GM03348 (cell line): Measurements from ENCODE around the gene ELMO2.

ENCODE experiments used
- DNase-seq: peaks from one replicate; pipeline ENCODE4 v3.0.0; 2012; ENCODE audit warnings: low spot score

The ELMO2 gene

DNA sequence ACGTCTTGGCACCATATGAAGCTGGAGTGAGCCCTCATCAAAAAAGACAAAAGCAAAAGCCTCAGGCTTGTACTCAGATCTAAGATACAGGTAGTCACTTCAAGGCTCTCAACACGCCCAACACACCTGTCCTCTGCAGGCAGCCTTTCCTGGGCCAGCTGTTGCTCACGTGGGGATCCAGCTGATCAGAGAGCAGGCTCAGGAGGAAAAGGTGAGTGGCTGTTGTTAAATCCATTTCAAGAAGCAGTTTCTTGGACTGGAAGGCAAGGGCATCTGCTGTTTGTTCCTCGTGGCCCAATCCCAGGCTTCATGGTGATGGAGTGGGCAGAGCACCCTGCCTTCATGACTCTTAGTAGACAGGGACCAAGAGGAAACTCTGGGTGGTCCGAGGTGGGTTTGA lies 39.6 kb downstream of the ELMO2 start:
- DNase-seq = no peak

DNA sequence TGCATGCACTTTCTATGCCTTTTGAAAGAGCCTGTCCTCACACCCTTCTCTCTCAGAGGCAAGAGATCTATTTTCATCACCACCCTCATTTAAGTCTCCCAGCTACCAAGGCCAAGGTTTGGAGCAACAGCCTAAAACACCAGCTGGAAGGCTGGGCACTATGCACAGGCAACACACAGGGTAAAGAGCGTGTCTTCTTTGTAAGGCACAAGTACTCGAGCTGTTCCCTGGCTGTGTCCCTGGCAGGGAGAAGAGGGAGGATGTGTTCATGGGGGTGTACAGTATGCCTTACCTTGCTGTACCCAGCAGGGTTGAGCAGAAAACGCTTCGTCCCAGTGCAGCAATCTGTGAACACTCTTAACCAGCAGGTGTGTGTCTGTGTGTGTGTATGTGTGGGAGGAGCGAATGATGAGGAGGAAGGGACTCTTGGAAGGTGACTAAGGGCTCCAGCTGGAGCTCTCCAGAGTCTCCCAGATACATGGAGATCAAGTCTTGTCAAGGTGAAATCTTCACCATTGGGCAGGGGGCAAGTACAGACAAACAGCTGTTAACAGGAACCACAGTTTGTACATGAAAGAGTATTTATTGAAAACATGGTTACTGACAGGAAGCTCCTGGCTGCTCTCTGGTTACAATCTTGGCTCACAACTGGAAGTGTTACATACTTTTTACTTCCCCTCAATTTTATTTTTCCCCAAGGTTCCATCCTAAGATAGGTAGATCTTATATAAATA lies 40.8 kb downstream of the ELMO2 start:
- no peak for DNase-seq

DNA sequence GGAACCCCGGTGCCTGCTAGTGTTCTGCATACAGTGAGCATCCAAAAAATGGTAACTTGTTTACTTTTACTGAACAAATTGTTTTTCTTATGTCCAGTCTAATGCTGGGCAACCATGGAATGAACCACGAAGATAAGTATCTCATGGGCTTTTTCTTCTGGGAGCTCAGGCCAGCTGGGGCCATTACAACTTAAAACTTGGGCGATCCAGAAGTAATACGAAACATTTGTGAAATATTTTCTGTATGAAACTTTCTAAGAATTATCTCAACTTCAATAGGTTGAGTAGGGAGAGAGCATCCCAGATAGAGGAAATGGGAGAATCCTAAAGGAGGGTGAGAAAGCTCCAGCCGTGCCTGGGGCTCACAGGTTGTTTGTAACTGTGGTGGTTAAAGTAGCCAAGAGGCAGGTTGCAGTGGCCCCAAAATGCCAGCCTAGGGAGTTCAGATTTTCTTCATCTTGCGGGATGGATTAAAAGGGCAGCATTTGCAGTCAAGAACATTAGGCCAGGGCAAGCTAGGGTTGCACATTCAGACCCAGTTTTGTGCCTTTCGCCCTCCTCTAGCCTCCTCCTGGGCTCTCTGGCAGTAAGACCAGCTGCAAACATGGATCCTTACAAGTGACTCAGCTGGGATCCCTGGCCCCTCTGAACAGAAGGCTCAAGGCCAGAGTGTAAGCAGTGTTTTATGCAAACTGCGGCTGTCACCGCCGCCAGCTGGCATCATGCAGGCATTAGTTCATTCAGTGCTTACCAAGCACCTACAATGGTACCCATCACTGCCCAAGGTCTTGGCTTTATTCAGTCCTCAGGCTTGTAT lies 41.5 kb downstream of the ELMO2 start:
- no peak for DNase-seq

DNA sequence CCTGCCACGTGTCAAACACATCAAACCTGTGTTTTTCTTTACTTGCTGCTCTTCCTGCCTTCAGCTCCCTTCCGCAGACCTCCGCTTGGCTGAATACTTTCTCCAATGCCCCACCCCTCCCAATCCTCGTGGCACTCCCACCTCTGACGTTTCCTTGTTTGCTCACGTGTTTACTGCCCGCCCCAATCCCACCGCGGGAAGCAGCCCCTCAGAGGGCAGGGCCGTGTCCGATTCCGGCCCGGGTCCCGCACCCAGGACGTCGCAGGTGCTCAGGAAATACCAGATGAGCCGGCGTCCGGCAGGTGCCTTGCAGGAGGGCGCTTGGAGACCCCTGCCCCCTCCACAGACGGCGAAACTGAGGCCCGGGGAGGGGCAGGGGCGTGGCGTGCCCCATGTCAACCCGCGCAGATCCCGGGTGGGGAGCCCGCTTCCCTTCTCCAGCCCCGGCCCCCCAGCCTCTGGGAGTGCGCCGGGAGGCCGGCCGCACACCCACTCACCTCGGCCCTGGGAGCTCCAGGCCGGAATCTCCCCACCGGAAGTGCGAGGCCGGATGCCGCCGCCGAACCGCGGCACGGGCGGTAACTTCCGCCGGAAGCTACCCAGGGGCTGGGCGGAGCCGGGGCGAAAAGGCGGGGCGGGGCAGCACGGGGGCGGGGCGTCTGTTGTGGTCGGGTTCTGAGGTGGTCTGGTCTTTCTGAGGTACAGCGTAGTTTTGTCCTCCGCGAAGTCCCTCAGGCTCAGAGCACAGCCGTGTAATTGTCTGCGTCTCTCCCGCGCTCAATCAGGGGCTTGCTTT lies 42.3 kb downstream of the ELMO2 start:
- DNase-seq = peak; percentile 97

DNA sequence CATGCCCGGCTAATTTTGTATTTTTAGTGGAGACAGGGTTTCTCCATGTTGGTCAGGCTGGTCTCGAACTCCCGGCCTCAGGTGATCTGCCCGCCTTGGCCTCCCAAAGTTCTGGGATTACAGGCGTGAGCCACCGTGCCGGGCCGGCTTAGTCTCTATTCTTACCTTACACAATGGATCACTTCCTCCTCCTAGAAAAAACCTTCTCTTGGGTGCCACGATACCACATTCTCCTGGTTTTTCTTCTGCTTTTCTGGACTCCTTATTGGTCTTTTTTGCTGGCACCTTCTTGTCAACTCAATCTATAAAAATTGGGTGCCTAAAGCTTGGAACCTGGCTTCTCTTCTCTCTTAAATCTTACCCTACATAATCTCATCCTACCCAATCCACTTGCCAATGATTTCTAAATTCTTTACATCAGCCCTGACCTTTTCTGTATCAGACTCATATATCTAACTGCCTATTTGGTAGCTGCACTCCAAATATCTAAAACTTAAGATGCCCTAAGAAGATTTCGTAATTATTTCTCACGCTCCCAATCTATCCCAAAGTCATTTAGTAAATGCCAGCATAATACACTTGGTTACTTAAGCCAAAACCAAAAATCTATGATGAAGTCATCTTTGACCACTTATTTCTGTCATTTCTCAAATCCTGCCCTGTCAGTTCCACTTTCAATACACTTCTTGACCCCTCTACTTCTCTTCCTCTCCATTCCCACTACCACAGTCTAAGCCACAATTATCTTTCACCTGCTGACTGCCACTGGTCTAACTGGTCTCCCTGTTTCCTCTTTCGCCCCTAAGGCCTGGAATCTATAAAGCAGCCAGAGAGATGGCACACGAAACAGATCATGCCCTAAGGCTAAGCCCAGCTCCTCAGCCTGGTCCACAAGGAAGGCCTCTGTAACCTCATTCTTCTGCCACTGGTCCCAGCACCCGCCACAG lies 43.2 kb downstream of the ELMO2 start:
- no peak for DNase-seq

DNA sequence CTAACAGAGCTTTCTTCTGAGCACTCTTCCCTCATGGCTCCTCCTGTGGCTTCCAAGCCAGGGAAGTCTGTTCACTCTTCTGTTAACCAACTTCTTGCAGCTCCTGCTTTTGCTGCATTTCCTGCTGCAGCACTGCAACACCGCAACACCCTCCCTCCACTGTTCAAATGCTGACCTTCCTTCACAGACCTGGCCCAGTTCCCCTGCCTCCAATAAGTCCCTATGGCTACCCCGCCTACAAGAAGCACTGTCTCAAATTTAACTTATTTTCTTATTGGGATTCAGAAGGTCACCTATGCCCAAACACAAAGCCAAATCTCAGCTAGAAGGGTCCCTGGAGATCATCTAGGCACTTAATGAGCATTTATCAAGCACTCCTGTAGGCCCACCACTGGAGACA lies 44.6 kb downstream of the ELMO2 start:
- no peak for DNase-seq

DNA sequence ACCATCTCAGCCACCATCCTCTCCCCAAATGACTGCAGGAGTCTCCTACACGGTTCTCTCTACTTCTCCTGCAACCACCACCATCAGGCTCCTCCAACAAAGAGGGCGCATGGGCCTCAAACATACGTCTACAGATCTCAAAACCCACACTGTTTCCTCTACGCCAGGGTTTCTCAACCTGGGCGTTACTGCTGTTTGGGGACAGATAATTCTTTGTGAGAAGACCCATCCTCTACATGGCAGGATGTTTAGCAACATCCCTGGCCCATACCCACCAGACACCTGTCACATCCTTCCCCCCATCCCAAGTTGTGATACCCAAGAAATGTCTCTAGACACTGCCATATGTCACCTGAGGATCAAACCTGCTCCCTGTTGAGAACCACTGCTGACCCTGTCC lies 45.0 kb downstream of the ELMO2 start:
- no peak for DNase-seq

DNA sequence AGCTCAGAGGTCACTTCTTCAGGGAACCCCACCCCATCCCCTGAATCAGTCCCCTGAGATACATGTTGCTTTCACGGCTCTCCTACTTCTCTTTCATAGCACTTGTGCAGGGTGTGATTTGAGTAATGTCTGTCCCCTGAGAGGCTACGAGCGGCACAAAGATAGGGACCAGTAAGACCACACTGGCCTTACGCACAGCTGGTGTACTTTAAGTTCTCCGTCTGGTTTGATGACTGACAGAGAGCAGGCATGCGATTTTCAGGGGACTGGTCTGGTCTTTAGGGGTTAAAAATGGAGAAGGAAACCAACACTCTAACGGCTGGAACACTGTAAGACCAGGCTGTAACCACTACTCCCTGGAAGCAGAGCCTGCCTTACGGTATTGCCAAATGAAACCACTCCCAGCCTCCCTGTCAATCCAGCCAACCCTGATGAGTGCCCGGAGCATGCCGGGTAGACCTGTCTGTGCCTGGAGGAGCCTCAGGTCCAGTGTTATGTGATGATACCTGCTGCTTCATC lies 47.1 kb downstream of the ELMO2 start:
- peak; percentile 48 for DNase-seq

DNA sequence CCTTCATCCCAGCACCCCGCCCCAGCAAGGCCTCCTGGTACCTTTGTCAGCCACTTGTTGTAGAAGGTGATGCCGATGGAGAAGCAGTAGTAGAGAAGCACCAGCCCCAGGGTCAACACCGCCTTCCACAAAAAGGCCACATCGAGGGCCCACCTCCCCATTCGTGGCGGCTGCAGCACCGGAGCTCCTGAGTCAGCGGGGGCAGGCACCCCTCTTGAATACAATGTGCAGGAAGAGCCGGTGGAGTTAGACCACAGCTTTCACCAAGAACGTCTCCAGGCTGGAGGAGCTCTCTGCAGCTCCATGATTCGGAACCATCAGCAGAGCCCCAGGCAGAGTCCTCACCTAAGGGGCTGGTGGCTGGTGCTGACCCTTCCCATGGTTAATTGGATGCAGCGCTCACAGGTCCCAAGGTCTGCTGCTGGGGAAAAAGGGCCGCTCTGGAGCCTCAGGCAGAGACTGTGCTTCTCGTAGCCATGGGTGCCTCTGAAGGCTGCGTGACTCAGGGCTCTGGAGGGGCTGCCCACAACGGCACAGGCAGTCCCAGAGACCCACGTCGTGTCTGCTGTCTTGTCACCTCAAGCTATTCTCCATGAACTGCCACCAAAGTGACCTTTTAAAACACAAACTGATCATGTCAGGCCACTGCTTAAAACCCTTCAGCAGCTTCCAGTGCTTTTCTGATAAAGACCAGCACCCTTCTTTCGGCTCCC lies 47.9 kb downstream of the ELMO2 start:
- no peak for DNase-seq

DNA sequence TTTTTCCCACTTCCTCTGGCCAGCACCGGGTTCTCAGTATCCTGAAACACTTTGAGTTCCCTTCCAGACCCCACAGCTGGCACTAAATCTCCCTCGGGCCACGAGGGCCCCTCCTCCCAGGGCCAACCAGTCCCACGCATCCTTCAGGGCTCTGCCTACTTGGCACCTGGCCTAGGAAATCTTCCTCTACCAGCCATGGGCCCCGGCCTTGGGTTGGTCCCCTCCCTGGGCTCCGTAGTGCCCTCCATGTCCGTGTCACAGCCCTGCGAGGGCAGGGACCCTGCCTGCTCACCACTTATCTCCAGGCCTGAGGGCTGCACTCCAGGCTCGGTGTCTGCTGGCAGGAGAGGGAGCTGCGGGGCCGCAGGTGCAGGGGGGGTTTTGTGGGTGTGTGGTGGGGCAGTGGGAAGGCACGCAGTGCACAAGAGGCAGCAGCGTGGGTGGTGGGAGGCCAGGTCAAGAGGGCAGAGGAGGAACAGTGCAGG lies 49.3 kb downstream of the ELMO2 start:
- no peak for DNase-seq

DNA sequence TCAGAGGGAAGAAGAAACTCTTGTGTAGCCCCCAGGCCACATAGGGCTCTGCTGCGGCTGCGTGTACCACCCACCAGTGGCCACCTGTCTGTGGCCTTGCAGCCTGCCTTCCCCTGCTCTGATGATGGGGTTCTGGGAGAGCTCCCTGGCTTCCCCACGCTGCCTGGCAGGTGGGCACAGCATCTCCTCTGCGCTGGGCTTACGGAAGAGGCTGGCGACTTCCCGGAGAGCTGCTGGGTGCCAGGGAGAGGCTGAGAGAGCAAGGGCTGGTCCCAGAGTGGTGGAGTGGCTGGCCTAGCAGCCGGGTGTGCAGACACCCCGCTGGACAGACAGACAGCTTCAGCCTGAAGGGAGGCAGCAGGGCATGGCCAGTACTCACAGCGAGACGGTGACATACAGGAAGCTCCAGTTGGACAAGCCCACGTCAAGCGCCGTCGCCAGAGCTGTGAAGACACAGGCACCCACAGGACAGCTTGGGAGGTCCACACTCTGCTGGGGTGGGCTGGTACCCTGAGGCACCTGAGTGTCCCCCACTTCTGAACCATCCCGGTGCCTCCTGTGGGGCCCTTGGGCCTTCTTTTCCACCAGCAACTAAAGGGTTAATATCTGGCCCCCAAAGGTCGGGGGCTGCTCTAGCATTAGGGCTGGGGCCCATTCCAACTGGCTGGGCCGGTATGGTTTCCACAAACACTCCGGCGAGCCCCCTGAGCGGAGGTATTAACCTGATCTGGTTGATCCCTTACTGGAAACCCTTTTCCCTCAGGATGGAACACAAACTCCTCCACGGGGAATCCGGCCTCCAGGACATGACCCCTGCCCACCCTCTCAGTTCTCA lies 50.0 kb downstream of the ELMO2 start:
- DNase-seq = no peak

DNA sequence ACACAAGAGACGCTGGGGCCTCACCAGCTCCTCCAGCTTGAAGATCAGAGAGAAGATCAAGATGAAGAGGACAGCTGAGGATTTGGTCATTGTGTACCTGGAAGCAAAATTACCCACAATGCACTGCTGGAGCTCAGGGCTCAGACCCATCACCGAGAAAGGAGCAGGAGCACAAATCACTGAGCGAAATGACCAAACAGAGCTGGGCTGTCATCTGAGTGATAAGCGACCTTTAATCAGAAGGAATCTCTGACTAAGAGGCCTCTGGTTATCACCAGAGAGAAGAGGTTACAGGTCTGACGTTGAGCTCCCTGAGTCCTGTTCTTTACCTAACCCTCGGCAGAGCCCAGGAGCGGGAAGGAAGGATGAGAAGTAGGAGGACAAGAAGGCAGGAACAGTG lies 50.6 kb downstream of the ELMO2 start:
- DNase-seq = no peak

DNA sequence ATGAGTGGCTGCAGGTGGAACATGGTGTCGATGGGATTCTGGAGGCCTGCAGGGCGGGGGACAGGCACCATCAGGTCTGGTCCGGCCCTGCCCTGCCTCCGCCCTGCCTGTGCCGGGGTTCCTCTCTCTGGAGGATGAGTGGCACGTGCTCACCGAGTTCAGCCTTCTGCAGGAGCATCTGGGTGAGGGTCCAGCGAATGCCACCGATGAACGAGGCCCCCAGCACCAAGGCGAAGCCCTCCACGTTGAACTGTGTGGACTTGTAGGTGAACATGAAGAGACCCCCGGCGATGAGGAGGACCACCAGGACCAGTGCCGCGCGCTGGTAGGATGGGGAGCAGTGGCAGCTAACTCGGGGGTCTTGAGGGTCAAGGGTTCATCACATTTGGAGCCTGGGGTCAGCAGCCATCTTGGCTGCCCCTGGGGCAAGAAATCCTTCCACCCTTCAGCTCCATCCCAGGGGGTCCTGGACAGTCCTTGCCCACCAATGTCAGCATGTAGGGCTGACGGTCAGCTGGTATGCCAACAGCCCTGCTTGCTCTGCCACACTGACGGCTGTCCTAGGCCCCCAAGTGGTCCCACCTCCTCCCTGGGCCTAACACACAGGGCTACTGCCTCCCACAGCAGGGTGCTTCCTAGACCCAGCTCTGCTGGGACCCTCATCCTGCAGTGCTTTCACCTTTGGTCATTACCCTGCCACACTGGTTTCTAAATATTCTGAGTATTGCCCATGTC lies 51.3 kb downstream of the ELMO2 start:
- no peak for DNase-seq

DNA sequence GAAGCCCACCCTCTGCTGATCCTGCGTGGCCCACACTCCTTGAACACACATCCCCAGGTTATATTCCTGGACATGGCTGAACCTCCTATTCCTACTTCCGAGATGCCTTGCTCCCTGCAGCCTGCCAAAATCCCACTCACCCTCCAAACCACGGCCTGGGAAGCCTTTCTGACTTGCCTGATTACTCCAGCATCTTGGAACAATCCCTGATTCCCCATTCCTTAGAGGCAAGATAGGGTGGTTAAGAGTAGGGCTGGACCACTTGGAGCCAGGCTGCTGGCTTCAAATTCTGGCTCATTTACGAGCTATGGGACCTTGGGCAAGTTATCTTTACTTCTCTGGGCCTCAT lies 52.2 kb downstream of the ELMO2 start:
- no peak for DNase-seq

DNA sequence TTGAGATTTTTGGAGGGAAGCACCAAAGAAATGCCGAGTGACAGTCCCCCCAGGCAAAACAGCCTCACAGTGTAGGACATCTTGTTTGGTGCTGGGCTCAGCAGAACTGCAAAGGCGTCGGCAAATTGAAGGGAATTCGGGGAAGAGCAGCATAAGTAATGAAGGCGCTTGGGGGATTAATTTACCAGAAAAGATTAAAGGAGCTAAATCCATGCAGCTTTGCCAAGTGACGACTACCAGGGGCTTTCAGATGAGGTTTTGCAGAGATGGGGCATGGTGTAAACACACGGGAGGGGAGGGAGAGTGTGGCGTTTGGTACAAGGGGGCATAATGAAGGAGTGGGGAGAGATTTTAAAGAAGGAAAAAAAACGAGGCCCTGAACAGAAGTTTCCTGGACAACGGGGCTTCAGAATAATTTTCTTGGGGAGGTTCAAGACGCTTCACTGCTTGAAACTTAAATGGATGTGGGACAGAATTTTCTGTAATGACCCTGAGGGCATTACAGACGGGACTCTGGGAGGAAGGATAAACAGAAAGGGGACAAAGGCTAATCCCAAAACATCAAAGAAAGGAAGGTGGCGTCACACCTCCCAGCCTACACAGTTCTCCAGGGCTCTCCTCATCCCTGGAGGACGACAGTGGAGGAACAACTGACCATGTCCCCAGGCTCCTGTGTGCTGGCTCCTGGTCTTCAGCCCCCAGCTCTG lies 52.8 kb downstream of the ELMO2 start:
- DNase-seq = no peak

DNA sequence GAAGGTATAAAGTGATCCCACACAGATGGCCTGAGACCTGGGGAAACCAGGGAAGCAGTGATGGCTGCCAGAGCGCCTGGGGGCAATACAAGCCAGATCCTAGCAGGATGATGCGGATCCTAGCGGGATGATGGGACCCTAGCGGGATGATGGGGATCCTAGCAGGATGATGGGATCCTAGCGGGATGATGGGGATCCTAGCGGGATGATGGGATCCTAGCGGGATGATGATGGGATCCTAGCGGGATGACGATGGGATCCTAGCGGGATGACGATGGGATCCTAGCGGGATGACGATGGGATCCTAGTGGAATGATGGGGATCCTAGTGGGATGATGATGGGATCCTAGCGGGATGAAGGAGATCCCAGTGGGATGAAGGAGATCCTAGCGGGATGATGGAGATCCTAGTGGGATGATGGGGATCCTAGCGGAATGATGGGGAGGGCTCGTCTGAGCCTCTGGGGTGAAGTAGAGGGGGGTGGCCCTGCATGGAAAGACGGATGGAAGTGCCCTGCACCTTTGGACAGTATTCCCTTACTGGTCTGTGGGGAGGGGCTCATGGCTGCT lies 54.0 kb downstream of the ELMO2 start:
- DNase-seq = no peak

DNA sequence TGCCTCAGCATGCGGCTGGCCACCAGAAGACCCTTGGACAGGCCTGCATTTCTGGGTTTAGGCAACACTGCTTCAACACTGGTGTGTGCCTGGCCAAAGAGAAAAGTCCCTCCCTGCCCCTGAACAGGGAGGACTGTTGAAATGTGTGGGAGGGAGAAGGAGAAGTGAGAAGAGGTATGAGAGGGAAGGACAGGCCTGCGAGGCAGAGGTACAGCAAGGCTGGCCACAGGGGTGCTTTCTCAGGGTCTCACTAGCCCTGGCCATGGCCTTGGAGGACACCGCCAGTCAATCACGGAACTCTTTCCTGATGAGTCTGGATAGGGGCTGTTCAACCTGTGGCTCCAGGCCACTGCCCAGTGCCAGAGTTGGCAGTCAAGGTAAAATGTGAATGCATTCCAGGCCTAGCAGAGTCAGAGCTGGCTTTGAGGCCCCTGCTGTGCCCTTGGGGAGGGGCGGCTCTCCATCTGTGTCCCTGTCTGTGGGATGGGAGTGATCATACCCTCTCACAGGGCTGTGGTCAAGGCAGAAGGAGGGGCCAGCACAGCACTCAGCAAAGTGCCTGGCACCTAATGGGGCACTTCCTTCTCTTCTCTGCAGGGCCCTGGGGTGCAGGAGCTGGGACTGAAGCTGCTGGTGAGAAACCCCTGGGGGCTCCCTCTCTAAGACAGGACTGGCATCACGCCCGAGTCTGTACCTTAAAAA lies 54.9 kb downstream of the ELMO2 start:
- DNase-seq = no peak

DNA sequence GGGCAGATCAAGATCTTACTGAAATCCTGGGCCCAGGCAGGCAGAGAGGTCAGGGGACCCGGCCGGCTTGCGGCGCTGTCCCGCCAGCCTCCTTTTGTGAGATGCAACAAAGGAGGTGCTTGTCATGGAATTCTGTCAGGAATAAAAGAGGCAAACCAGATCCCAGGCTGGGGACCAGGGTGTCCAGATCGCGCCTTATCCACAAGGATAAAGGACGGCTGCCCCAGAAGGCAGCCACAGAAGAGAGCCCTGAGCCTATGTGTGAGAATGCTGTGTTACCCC lies 55.5 kb downstream of the ELMO2 start:
- DNase-seq = no peak
